ENCODE data around the gene PTPRM.

Gene PTPRM

GRCh38 chr18:8428951-8429350 is 861.8 kb downstream of the PTPRM start:
- no peaks in the 10 kb centered on the region for H3K79me2 ChIP-seq (ENCODE audit: insufficient read depth, low read length)
- no peaks in the 10 kb centered on the region for H3F3A ChIP-seq (ENCODE audit: insufficient read depth)
- H3K9me2 ChIP-seq (replicated peaks; ENCODE audit: insufficient read depth, low read length): no peaks in the 10 kb centered on the region
- no peaks in the 10 kb centered on the region for H3K9me3 ChIP-seq (ENCODE audit: insufficient read depth, low read length)
- TF ChIP-seq CTCF (IDR thresholded peaks at IDR 0.05; ENCODE audit: insufficient read depth, low read length, poor library complexity, severe bottlenecking): no peak
- no peak for TF ChIP-seq EZH2phosphoT487 (conservative IDR thresholded peaks at IDR 0.05; ENCODE audit: low read length)
- no peak overlapping the region for H2AFZ ChIP-seq (ENCODE audit: low read depth, low read length, severe bottlenecking)
- H3K4me2 ChIP-seq (ENCODE audit: low read depth, low read length, poor library complexity, severe bottlenecking): no peak overlapping the region
- no peak overlapping the region for H3K9ac ChIP-seq (ENCODE audit: low read length)
- H4K20me1 ChIP-seq (ENCODE audit: low read depth, low read length): no peaks in the 10 kb centered on the region
- H3K27me3 ChIP-seq (ENCODE audit: low read length): no peaks in the 10 kb centered on the region
- H3K36me3 ChIP-seq (ENCODE audit: low read length): no peaks in the 10 kb centered on the region
- no peak overlapping the region for H3K27ac ChIP-seq (ENCODE audit: low read depth, low read length)
- no peak overlapping the region for H3K4me3 ChIP-seq (ENCODE audit: insufficient read depth, low read length, poor library complexity, severe bottlenecking)

- Histone ChIP-seq H3K36me3 (ENCODE audit: low read length) (no peaks in the 10 kb centered on the region), H2AFZ (ENCODE audit: low read depth, low read length, severe bottlenecking) (no peak overlapping the region), H3K9me3 (ENCODE audit: insufficient read depth, low read length) (no peaks in the 10 kb centered on the region), H3K79me2 (ENCODE audit: insufficient read depth, low read length) (no peaks in the 10 kb centered on the region), H3K4me3 (ENCODE audit: insufficient read depth, low read length, poor library complexity, severe bottlenecking) (no peak overlapping the region), H3K27me3 (ENCODE audit: low read length) (no peaks in the 10 kb centered on the region), H3K9me2 (replicated peaks; ENCODE audit: insufficient read depth, low read length) (no peaks in the 10 kb centered on the region), H3K4me2 (ENCODE audit: low read depth, low read length, poor library complexity, severe bottlenecking) (no peak overlapping the region), H3K27ac (ENCODE audit: low read depth, low read length) (no peak overlapping the region), H3F3A (ENCODE audit: insufficient read depth) (no peaks in the 10 kb centered on the region), H4K20me1 (ENCODE audit: low read depth, low read length) (no peaks in the 10 kb centered on the region), H3K9ac (ENCODE audit: low read length) (no peak overlapping the region)
- no peak for TF ChIP-seq EZH2phosphoT487 (conservative IDR thresholded peaks at IDR 0.05; ENCODE audit: low read length)
- TF ChIP-seq CTCF (IDR thresholded peaks at IDR 0.05; ENCODE audit: insufficient read depth, low read length, poor library complexity, severe bottlenecking): no peak
Observed at GRCh38 chr18:8431036-8431435, 863.9 kb downstream of the PTPRM start.

- no peaks in the 10 kb centered on the region for H4K20me1 ChIP-seq (ENCODE audit: low read depth, low read length)
- no peak overlapping the region for H3K9ac ChIP-seq (ENCODE audit: low read length)
- no peaks in the 10 kb centered on the region for H3F3A ChIP-seq (ENCODE audit: insufficient read depth)
- no peak overlapping the region for H3K4me2 ChIP-seq (ENCODE audit: low read depth, low read length, poor library complexity, severe bottlenecking)
- no peaks in the 10 kb centered on the region for H3K36me3 ChIP-seq (ENCODE audit: low read length)
- H3K27me3 ChIP-seq (ENCODE audit: low read length): no peaks in the 10 kb centered on the region
- TF ChIP-seq EZH2phosphoT487 (conservative IDR thresholded peaks at IDR 0.05; ENCODE audit: low read length): no peak
- TF ChIP-seq CTCF (IDR thresholded peaks at IDR 0.05; ENCODE audit: insufficient read depth, low read length, poor library complexity, severe bottlenecking): no peak
- H3K27ac ChIP-seq (ENCODE audit: low read depth, low read length): no peak overlapping the region
- H3K9me2 ChIP-seq (replicated peaks; ENCODE audit: insufficient read depth, low read length): no peaks in the 10 kb centered on the region
- H3K9me3 ChIP-seq (ENCODE audit: insufficient read depth, low read length): no peaks in the 10 kb centered on the region
- no peak overlapping the region for H3K4me3 ChIP-seq (ENCODE audit: insufficient read depth, low read length, poor library complexity, severe bottlenecking)
- no peak overlapping the region for H2AFZ ChIP-seq (ENCODE audit: low read depth, low read length, severe bottlenecking)
- H3K79me2 ChIP-seq (ENCODE audit: insufficient read depth, low read length): no peaks in the 10 kb centered on the region
Observed at GRCh38 chr18:8433323-8433722, 866.2 kb downstream of the PTPRM start.

Measured in SU-DHL-6 (cell line).